ENCODE data around the gene LOXL1.

GRCh38 chr15:73959801-73960200 is 33.5 kb downstream of the LOXL1 start:
- TF ChIP-seq, protein P1, sequence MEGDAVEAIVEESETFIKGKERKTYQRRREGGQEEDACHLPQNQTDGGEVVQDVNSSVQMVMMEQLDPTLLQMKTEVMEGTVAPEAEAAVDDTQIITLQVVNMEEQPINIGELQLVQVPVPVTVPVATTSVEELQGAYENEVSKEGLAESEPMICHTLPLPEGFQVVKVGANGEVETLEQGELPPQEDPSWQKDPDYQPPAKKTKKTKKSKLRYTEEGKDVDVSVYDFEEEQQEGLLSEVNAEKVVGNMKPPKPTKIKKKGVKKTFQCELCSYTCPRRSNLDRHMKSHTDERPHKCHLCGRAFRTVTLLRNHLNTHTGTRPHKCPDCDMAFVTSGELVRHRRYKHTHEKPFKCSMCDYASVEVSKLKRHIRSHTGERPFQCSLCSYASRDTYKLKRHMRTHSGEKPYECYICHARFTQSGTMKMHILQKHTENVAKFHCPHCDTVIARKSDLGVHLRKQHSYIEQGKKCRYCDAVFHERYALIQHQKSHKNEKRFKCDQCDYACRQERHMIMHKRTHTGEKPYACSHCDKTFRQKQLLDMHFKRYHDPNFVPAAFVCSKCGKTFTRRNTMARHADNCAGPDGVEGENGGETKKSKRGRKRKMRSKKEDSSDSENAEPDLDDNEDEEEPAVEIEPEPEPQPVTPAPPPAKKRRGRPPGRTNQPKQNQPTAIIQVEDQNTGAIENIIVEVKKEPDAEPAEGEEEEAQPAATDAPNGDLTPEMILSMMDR (IDR thresholded peaks at IDR 0.05): no peak
- TF ChIP-seq POLR2A (IDR thresholded peaks at IDR 0.05): no peak
- TF ChIP-seq POLR2AphosphoS5 (IDR thresholded peaks at IDR 0.05; ENCODE audit: insufficient read depth in 1 of 2, low read depth in 1 of 2): no peak

All from vagina (tissue), 2 donors.